K562 (cell line): ENCODE measurements around the gene JRKL. TPM values are rescaled to one million over a fixed set of nuclear protein-coding genes. Genes with fewer than 3 reads are reported as not detected.

ENCODE experiments used
- ATAC-seq: fragments of 200-7000 bp; cut with Tn5 transposase; 3 replicates; pipeline ENCODE4 v1.9.1; 2020; ENCODE audit warnings: moderate library complexity
- BruUV-seq: library from RNA; stranded (reverse); fragments of 400-500 nt; replicated peaks from 2 replicates; lab custom pipeline; 2021; lab: Mats Ljungman, UMichigan
- CTCF ChIA-PET: fragments of 300-600 bp; formaldehyde crosslinking; extraction: SDS; loops from one replicate; lab custom pipeline; 2021; ENCODE audit warnings: low intra/inter-chr PET ratio; lab: Yijun Ruan, JAX
- POLR2A ChIA-PET: fragments of 300-600, 350-650 bp; sonication (Branson Sonifier 250); formaldehyde crosslinking; extraction: SDS; loops from one replicate; lab custom pipeline; 2021; ENCODE audit warnings: antibody characterized with exemption, inconsistent platforms; lab: Yijun Ruan, JAX
- DNase-seq, 4 experiments: peaks; one replicate each; pipeline versions ENCODE4 v3.0.0 to v3.0.0-alpha.2; 2011 to 2018; ENCODE audit warnings: low spot score in 3 of 4, mixed read lengths in 3 of 4; ENCODE audit errors: extremely low read depth in 1 of 4
- FAIRE-seq: peaks from 2 replicates; lab custom pipeline; 2011; peaks lifted over from hg19 to GRCh38; lab: Jason Lieb, UNC
- H2AFZ ChIP-seq: 2 replicates; pipeline ENCODE4 v1.6.0; 2011; ENCODE audit warnings: low read depth, low read length, control low read depth, inconsistent platforms
- H3K27ac ChIP-seq: fragments of 200-600 bp; 3 replicates; pipeline ENCODE4 v1.8.0; 2011; ENCODE audit warnings: low read depth, mild to moderate bottlenecking, control low read depth, inconsistent platforms, low read length, moderate library complexity, mixed read lengths; ENCODE audit errors: extremely low read depth
- H3K27me3 ChIP-seq, 2 experiments: fragments of 300-600 bp in 1 of 2; 2 replicates in 1 of 2; 3 replicates in 1 of 2; pipeline versions ENCODE4 v1.6.0 to v1.8.0; 2011; ENCODE audit warnings: inconsistent platforms in 2 of 2, low read length in 2 of 2, mild to moderate bottlenecking in 1 of 2, mixed read lengths in 1 of 2, moderate library complexity in 1 of 2; ENCODE audit not compliant: control insufficient read depth in 2 of 2, insufficient read depth in 2 of 2
- H3K36me3 ChIP-seq: fragments of 300-600 bp; 3 replicates; pipeline ENCODE4 v1.8.0; 2011; ENCODE audit warnings: mild to moderate bottlenecking, low read length, inconsistent platforms; ENCODE audit not compliant: control insufficient read depth, insufficient read depth
- H3K4me1 ChIP-seq, 2 experiments: fragments of 200-600 bp in 1 of 2; replicated peaks in 1 of 2; 2 replicates in 1 of 2; 3 replicates in 1 of 2; pipeline versions ENCODE4 v1.5.1 to v1.8.0; 2011; ENCODE audit warnings: inconsistent platforms in 2 of 2, low read length in 2 of 2, mild to moderate bottlenecking in 1 of 2, mixed read lengths in 1 of 2, moderate library complexity in 1 of 2; ENCODE audit not compliant: control insufficient read depth in 2 of 2, insufficient read depth in 2 of 2
- H3K4me2 ChIP-seq: 2 replicates; pipeline ENCODE4 v1.6.1; 2011; ENCODE audit warnings: low read length, control low read depth, inconsistent platforms, mixed read lengths; ENCODE audit not compliant: insufficient read depth
- H3K4me3 ChIP-seq: fragments of 200-600 bp; sonication (generic), shearing (Covaris generic); 2 replicates; pipeline ENCODE4 v1.5.1; 2016; ENCODE audit warnings: control low read depth, inconsistent platforms
- H3K79me2 ChIP-seq: fragments of 200-600 bp; 3 replicates; pipeline ENCODE4 v1.8.0; 2011; ENCODE audit warnings: low read length, inconsistent platforms; ENCODE audit not compliant: control insufficient read depth, insufficient read depth
- H3K9ac ChIP-seq, 2 experiments: 2 replicates each; pipeline versions ENCODE4 v1.6.0 to v1.6.1; 2011; ENCODE audit warnings: low read depth in 2 of 2, low read length in 2 of 2, control low read depth in 1 of 2, inconsistent platforms in 1 of 2, mild to moderate bottlenecking in 1 of 2, mixed read lengths in 1 of 2; ENCODE audit not compliant: insufficient read depth in 1 of 2
- H3K9me1 ChIP-seq: one replicate; pipeline ENCODE4 v1.6.0; 2011; ENCODE audit warnings: inconsistent platforms, mild to moderate bottlenecking, low read length, moderate library complexity; ENCODE audit not compliant: control insufficient read depth, insufficient read depth
- H3K9me3 ChIP-seq: replicated peaks from 2 replicates; pipeline ENCODE4 v1.5.1; 2011; ENCODE audit warnings: low read depth, low read length, inconsistent platforms; ENCODE audit not compliant: control insufficient read depth, insufficient read depth
- H4K20me1 ChIP-seq: replicated peaks from 2 replicates; pipeline ENCODE4 v1.6.1; 2011; ENCODE audit warnings: low read length, inconsistent platforms, mixed read lengths; ENCODE audit not compliant: control insufficient read depth, insufficient read depth
- BRD4 ChIP-seq: fragments of 200-600 bp; sonication (generic); IDR thresholded peaks from 2 replicates; pipeline ENCODE4 v1.6.1; 2017; ENCODE audit warnings: inconsistent platforms
- CCAR2 ChIP-seq: fragments of 200-400 bp; formaldehyde crosslinking; IDR thresholded peaks from 2 replicates; pipeline ENCODE4 v1.6.1; 2017; ENCODE audit warnings: mild to moderate bottlenecking, low read depth, low read length
- DACH1 ChIP-seq: fragments of 450-650 bp; IDR thresholded peaks from 2 replicates; pipeline ENCODE4 v1.6.1; 2018; ENCODE audit not compliant: partially characterized antibody
- HNRNPK ChIP-seq: fragments of 200-400 bp; formaldehyde crosslinking; IDR thresholded peaks from one replicate; pipeline ENCODE4 v1.6.1; 2018; ENCODE audit warnings: mild to moderate bottlenecking, low read depth, low read length; ENCODE audit not compliant: poor library complexity, severe bottlenecking
- JUN ChIP-seq, 2 experiments: sonication (generic) in 1 of 2; formaldehyde crosslinking in 1 of 2; IDR thresholded peaks; 2 replicates each; pipeline versions ENCODE4 v1.6.1 to v1.8.0; 2012 to 2022; ENCODE audit warnings: borderline replicate concordance in 2 of 2, mild to moderate bottlenecking in 2 of 2, improper control_type of control experiment in 1 of 2, low read depth in 1 of 2, low read length in 1 of 2, missing genetic modification reagents in 1 of 2
- KHSRP ChIP-seq: fragments of 450-650 bp; IDR thresholded peaks from 2 replicates; pipeline ENCODE4 v1.6.1; 2017
- NCOR1 ChIP-seq: fragments of 450-650 bp; IDR thresholded peaks from 2 replicates; pipeline ENCODE4 v1.6.1; 2016; ENCODE audit warnings: mild to moderate bottlenecking, moderate library complexity
- SAFB ChIP-seq: fragments of 200-400 bp; formaldehyde crosslinking; IDR thresholded peaks from 2 replicates; pipeline ENCODE4 v1.6.1; 2017; ENCODE audit warnings: low read depth, low read length, borderline replicate concordance
- SMAD1 ChIP-seq: fragments of 150-350 bp; IDR thresholded peaks from 2 replicates; pipeline ENCODE4 v1.6.1; 2014; ENCODE audit warnings: low read length, low read depth; ENCODE audit not compliant: partially characterized antibody
- ZNF695 ChIP-seq: fragments of 450-650 bp; formaldehyde crosslinking; IDR thresholded peaks from 2 replicates; pipeline ENCODE4 v1.4.0; 2020; ENCODE audit warnings: mild to moderate bottlenecking, moderate library complexity
- WGBS: fragments of 100-300 bp; shearing (Covaris generic); methylation state at CpG from one replicate; pipeline ENCODE4 v1.1.6; 2016; ENCODE audit warnings: low coverage, mixed read lengths; ENCODE audit not compliant: insufficient coverage; ENCODE audit errors: missing lambda C conversion rate; 5-methylcytosine and 5-hydroxymethylcytosine counted together
- in situ Hi-C: fragments of 300-500 bp; cut with MboI; formaldehyde crosslinking; loops from 4 replicates; pipeline ENCODE4 v1.15.0; 2018; ENCODE audit warnings: inconsistent platforms, mixed read lengths
- intact Hi-C: fragments of 100-400 bp; cut with micrococcal nuclease; formaldehyde crosslinking; loops from 2 replicates; pipeline ENCODE4 v1.14.2; 2022
- polyA plus RNA-seq, 8 experiments: library from polyadenylated mRNA; depleted of rRNA in 4 of 8; stranded (reverse) in 5 of 8; unstranded in 3 of 8; fragments of >200 nt; fragmentation: Nextera tagmentation in 2 of 8; fragmentation: Illumina TruSeq in 1 of 8; extraction: Ambion mirVana in 2 of 8; extraction: Trizol in 1 of 8; gene quantifications; 2 replicates each; pipeline versions ENCODE4 v1.2.1 to v1.2.3, GENCODE V29; 2011 to 2014; ENCODE audit warnings: inconsistent platforms in 1 of 8, missing spikeins in 1 of 8
- total RNA-seq, 7 experiments: library from RNA; depleted of rRNA in 6 of 7; stranded (reverse); fragments of >200 nt in 6 of 7; fragmentation: Illumina TruSeq in 2 of 7; extraction: Trizol in 2 of 7; gene quantifications; 2 replicates each; pipeline versions ENCODE4 v1.2.1 to v1.2.3, GENCODE V29; 2011 to 2021; ENCODE audit warnings: low replicate concordance in 1 of 7
- TF ChIP-seq, protein P1 (sequence below): sonication (generic); formaldehyde crosslinking; IDR thresholded peaks from 2 replicates; pipeline ENCODE4 v1.5.0; 2020; ENCODE audit warnings: missing genetic modification reagents
- TF ChIP-seq, protein P2 (sequence below): fragments of 250-450 bp; sonication (Bioruptor Pico); IDR thresholded peaks from 2 replicates; pipeline ENCODE4 v1.6.1; 2021; ENCODE audit warnings: mild to moderate bottlenecking

JRKL gene
- total and polyA plus RNA-seq, 9 of the 15 experiments (the other 6 are each of a cell fraction or from before 2014, with no cell fraction given), result 4.5 to 14.8 (median 8.5) TPM

- CTCF ChIA-PET, result no interaction called here
- H3K36me3 ChIP-seq, result peaks cover 14% of the 10 kb centered on the region; the same call in 2 of the 3 replicates
- intact Hi-C loops (no loop called here), in situ Hi-C loops (loop anchor here (5.0 kb wide), 1 partner anchor 42 kb away; no protein-coding TSS in a partner anchor)
- peaks cover 10% of the 10 kb centered on the region; the same call in 1 of the 2 replicates for H3K9me3 ChIP-seq
- H3K4me3 ChIP-seq, result peak overlapping the region; percentile 67
- peak overlapping the region; percentile 94 for H2AFZ ChIP-seq
- H4K20me1 ChIP-seq, result no peaks in the 10 kb centered on the region
- peak overlapping the region; percentile 61 to 89 for H3K9ac ChIP-seq
- H3K27ac ChIP-seq, result peak overlapping the region; percentile 67
- peaks cover 47% of the 10 kb centered on the region for H3K79me2 ChIP-seq
- TSS peak; percentile 50 for BruUV-seq
- H3K4me2 ChIP-seq, result peak overlapping the region; percentile 90
- no peaks in the 10 kb centered on the region for H3K27me3 ChIP-seq
- FAIRE-seq (peak; percentile 19), DNase-seq (peak; percentile 32 to 72 (median 46)), ATAC-seq (peak; percentile 75)
- no peaks in the 10 kb centered on the region for H3K9me1 ChIP-seq
- POLR2A ChIA-PET, result interaction anchor here (0.6 to 1.5 kb wide), 10 partner anchors 9 to 600 kb away, joined by 3 to 5 read pairs (median 4); partner anchors contain the start of genes CEP57 and FAM76B
- H3K4me1 ChIP-seq, result peaks cover 0 to 4% of the 10 kb centered on the region in 2 experiments; a peak in 1 of 5 replicates
- WGBS, result under 1% methylated on average over 20 of the region's 30 CpGs
- no peak for TF ChIP-seq ZNF695 (CRISPR knock-in tag)
- no peak for TF ChIP-seq NCOR1
- no peak for TF ChIP-seq KHSRP
- TF ChIP-seq CCAR2, result no peak
- TF ChIP-seq JUN (IDR thresholded peaks at IDR 0.05; ENCODE audit: borderline replicate concordance, low read depth, low read length), result no peak
- TF ChIP-seq JUN (CRISPR knock-in tag; IDR thresholded peaks at IDR 0.05; ENCODE audit: borderline replicate concordance), result no peak
- TF ChIP-seq BRD4, result no peak
- TF ChIP-seq, protein P1, sequence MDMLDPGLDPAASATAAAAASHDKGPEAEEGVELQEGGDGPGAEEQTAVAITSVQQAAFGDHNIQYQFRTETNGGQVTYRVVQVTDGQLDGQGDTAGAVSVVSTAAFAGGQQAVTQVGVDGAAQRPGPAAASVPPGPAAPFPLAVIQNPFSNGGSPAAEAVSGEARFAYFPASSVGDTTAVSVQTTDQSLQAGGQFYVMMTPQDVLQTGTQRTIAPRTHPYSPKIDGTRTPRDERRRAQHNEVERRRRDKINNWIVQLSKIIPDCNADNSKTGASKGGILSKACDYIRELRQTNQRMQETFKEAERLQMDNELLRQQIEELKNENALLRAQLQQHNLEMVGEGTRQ (CRISPR knock-in tag), result no peak
- TF ChIP-seq, protein P2, sequence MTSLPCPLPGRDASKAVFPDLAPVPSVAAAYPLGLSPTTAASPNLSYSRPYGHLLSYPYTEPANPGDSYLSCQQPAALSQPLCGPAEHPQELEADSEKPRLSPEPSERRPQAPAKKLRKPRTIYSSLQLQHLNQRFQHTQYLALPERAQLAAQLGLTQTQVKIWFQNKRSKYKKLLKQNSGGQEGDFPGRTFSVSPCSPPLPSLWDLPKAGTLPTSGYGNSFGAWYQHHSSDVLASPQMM (CRISPR knock-in tag), result no peak
- TF ChIP-seq SAFB, result no peak
- no peak for TF ChIP-seq SMAD1
- no peak for TF ChIP-seq DACH1
- TF ChIP-seq HNRNPK, result no peak
These were observed 708 bp upstream of the JRKL start for GRCh38 chr11:96388891-96389719.
